Measurements from ENCODE around the gene PKD1L1.

GRCh38 chr7:47807126-47807525 is 141.1 kb downstream of the PKD1L1 start:
- TF ChIP-seq EZH2 (IDR thresholded peaks at IDR 0.05) (no peak), POLR2AphosphoS5 (IDR thresholded peaks at IDR 0.05; ENCODE audit: borderline replicate concordance, low read depth, low read length) (no peak), FOXP2 (optimal IDR thresholded peaks at IDR 0.05; ENCODE audit: control extremely low read depth, extremely low read length, insufficient read depth) (no peak)
